K562 (cell line): ENCODE measurements around the gene ERRFI1. TPM values are rescaled to one million over a fixed set of nuclear protein-coding genes. Genes with fewer than 3 reads are reported as not detected.
A peak's percentile ranks its signal among the peaks of the same experiment; 100 is the strongest.

ENCODE experiments used
- ATAC-seq: fragments of 200-7000 bp; cut with Tn5 transposase; 3 replicates; pipeline ENCODE4 v1.9.1; 2020; ENCODE audit warnings: moderate library complexity
- BruUV-seq: library from RNA; stranded (reverse); fragments of 400-500 nt; replicated peaks from 2 replicates; lab custom pipeline; 2021; lab: Mats Ljungman, UMichigan
- CTCF ChIA-PET: fragments of 300-600 bp; formaldehyde crosslinking; extraction: SDS; loops from one replicate; lab custom pipeline; 2021; ENCODE audit warnings: low intra/inter-chr PET ratio; lab: Yijun Ruan, JAX
- POLR2A ChIA-PET: fragments of 300-600, 350-650 bp; sonication (Branson Sonifier 250); formaldehyde crosslinking; extraction: SDS; loops from one replicate; lab custom pipeline; 2021; ENCODE audit warnings: antibody characterized with exemption, inconsistent platforms; lab: Yijun Ruan, JAX
- DNase-seq, 4 experiments: peaks; one replicate each; pipeline versions ENCODE4 v3.0.0 to v3.0.0-alpha.2; 2011 to 2018; ENCODE audit warnings: low spot score in 3 of 4, mixed read lengths in 3 of 4; ENCODE audit errors: extremely low read depth in 1 of 4
- FAIRE-seq: peaks from 2 replicates; lab custom pipeline; 2011; peaks lifted over from hg19 to GRCh38; lab: Jason Lieb, UNC
- H2AFZ ChIP-seq: 2 replicates; pipeline ENCODE4 v1.6.0; 2011; ENCODE audit warnings: low read depth, low read length, control low read depth, inconsistent platforms
- H3K27ac ChIP-seq: fragments of 200-600 bp; 3 replicates; pipeline ENCODE4 v1.8.0; 2011; ENCODE audit warnings: low read depth, mild to moderate bottlenecking, control low read depth, inconsistent platforms, low read length, moderate library complexity, mixed read lengths; ENCODE audit errors: extremely low read depth
- H3K27me3 ChIP-seq, 2 experiments: fragments of 300-600 bp in 1 of 2; 2 replicates in 1 of 2; 3 replicates in 1 of 2; pipeline versions ENCODE4 v1.6.0 to v1.8.0; 2011; ENCODE audit warnings: inconsistent platforms in 2 of 2, low read length in 2 of 2, mild to moderate bottlenecking in 1 of 2, mixed read lengths in 1 of 2, moderate library complexity in 1 of 2; ENCODE audit not compliant: control insufficient read depth in 2 of 2, insufficient read depth in 2 of 2
- H3K36me3 ChIP-seq: fragments of 300-600 bp; 3 replicates; pipeline ENCODE4 v1.8.0; 2011; ENCODE audit warnings: mild to moderate bottlenecking, low read length, inconsistent platforms; ENCODE audit not compliant: control insufficient read depth, insufficient read depth
- H3K4me1 ChIP-seq, 2 experiments: fragments of 200-600 bp in 1 of 2; replicated peaks in 1 of 2; 2 replicates in 1 of 2; 3 replicates in 1 of 2; pipeline versions ENCODE4 v1.5.1 to v1.8.0; 2011; ENCODE audit warnings: inconsistent platforms in 2 of 2, low read length in 2 of 2, mild to moderate bottlenecking in 1 of 2, mixed read lengths in 1 of 2, moderate library complexity in 1 of 2; ENCODE audit not compliant: control insufficient read depth in 2 of 2, insufficient read depth in 2 of 2
- H3K4me2 ChIP-seq: 2 replicates; pipeline ENCODE4 v1.6.1; 2011; ENCODE audit warnings: low read length, control low read depth, inconsistent platforms, mixed read lengths; ENCODE audit not compliant: insufficient read depth
- H3K4me3 ChIP-seq: fragments of 200-600 bp; sonication (generic), shearing (Covaris generic); 2 replicates; pipeline ENCODE4 v1.5.1; 2016; ENCODE audit warnings: control low read depth, inconsistent platforms
- H3K79me2 ChIP-seq: fragments of 200-600 bp; 3 replicates; pipeline ENCODE4 v1.8.0; 2011; ENCODE audit warnings: low read length, inconsistent platforms; ENCODE audit not compliant: control insufficient read depth, insufficient read depth
- H3K9ac ChIP-seq, 2 experiments: 2 replicates each; pipeline versions ENCODE4 v1.6.0 to v1.6.1; 2011; ENCODE audit warnings: low read depth in 2 of 2, low read length in 2 of 2, control low read depth in 1 of 2, inconsistent platforms in 1 of 2, mild to moderate bottlenecking in 1 of 2, mixed read lengths in 1 of 2; ENCODE audit not compliant: insufficient read depth in 1 of 2
- H3K9me1 ChIP-seq: one replicate; pipeline ENCODE4 v1.6.0; 2011; ENCODE audit warnings: inconsistent platforms, mild to moderate bottlenecking, low read length, moderate library complexity; ENCODE audit not compliant: control insufficient read depth, insufficient read depth
- H3K9me3 ChIP-seq: replicated peaks from 2 replicates; pipeline ENCODE4 v1.5.1; 2011; ENCODE audit warnings: low read depth, low read length, inconsistent platforms; ENCODE audit not compliant: control insufficient read depth, insufficient read depth
- H4K20me1 ChIP-seq: replicated peaks from 2 replicates; pipeline ENCODE4 v1.6.1; 2011; ENCODE audit warnings: low read length, inconsistent platforms, mixed read lengths; ENCODE audit not compliant: control insufficient read depth, insufficient read depth
- ARHGAP35 ChIP-seq: fragments of 450-650 bp; IDR thresholded peaks from 2 replicates; pipeline ENCODE4 v1.6.1; 2018; ENCODE audit not compliant: partially characterized antibody
- C11orf30 ChIP-seq: fragments of 450-650 bp; IDR thresholded peaks from 2 replicates; pipeline ENCODE4 v1.6.1; 2016; ENCODE audit warnings: low read depth, mild to moderate bottlenecking
- HDAC2 ChIP-seq: fragments of 450-650 bp; IDR thresholded peaks from 2 replicates; pipeline ENCODE4 v1.6.1; 2016; ENCODE audit warnings: mild to moderate bottlenecking
- MAFF ChIP-seq: IDR thresholded peaks from 2 replicates; pipeline ENCODE4 v1.6.1; 2012; ENCODE audit warnings: low read length, improper control_type of control experiment
- MAFG ChIP-seq: fragments of 450-650 bp; conservative IDR thresholded peaks from 2 replicates; pipeline ENCODE4 v1.6.1; 2016; ENCODE audit warnings: missing genetic modification characterization, missing compliant biosample characterization
- MCM2 ChIP-seq: fragments of 450-650 bp; IDR thresholded peaks from 2 replicates; pipeline ENCODE4 v1.6.1; 2017; ENCODE audit warnings: low read depth, mild to moderate bottlenecking
- PHF20 ChIP-seq: fragments of 450-650 bp; IDR thresholded peaks from 2 replicates; pipeline ENCODE4 v1.6.1; 2018; ENCODE audit not compliant: partially characterized antibody
- RBM25 ChIP-seq: fragments of 200-400 bp; formaldehyde crosslinking; IDR thresholded peaks from 2 replicates; pipeline ENCODE4 v1.6.1; 2018; ENCODE audit warnings: low read length, low read depth, moderate library complexity; ENCODE audit not compliant: severe bottlenecking
- SMAD4 ChIP-seq: fragments of 250-450 bp; sonication (Bioruptor Pico); conservative IDR thresholded peaks from 2 replicates; pipeline ENCODE4 v1.8.0; 2021; ENCODE audit warnings: inconsistent platforms, mild to moderate bottlenecking, moderate library complexity
- YY1 ChIP-seq, 3 experiments: IDR thresholded peaks; 2 replicates each; pipeline ENCODE4 v1.6.1; 2011; ENCODE audit warnings: low read length in 2 of 3, mild to moderate bottlenecking in 2 of 3, moderate library complexity in 2 of 3, borderline replicate concordance in 1 of 3, control low read depth in 1 of 3, low read depth in 1 of 3; ENCODE audit not compliant: insufficient read depth in 3 of 3, insufficient replicate concordance in 2 of 3, control insufficient read depth in 1 of 3, insufficient read length in 1 of 3; ENCODE audit errors: extremely low read depth in 1 of 3
- ZNF316 ChIP-seq: fragments of 450-650 bp; IDR thresholded peaks from 2 replicates; pipeline ENCODE4 v1.6.1; 2016
- WGBS: fragments of 100-300 bp; shearing (Covaris generic); methylation state at CpG from one replicate; pipeline ENCODE4 v1.1.6; 2016; ENCODE audit warnings: low coverage, mixed read lengths; ENCODE audit not compliant: insufficient coverage; ENCODE audit errors: missing lambda C conversion rate; 5-methylcytosine and 5-hydroxymethylcytosine counted together
- in situ Hi-C: fragments of 300-500 bp; cut with MboI; formaldehyde crosslinking; loops from 4 replicates; pipeline ENCODE4 v1.15.0; 2018; ENCODE audit warnings: inconsistent platforms, mixed read lengths
- intact Hi-C: fragments of 100-400 bp; cut with micrococcal nuclease; formaldehyde crosslinking; loops from 2 replicates; pipeline ENCODE4 v1.14.2; 2022
- polyA plus RNA-seq, 8 experiments: library from polyadenylated mRNA; depleted of rRNA in 4 of 8; stranded (reverse) in 5 of 8; unstranded in 3 of 8; fragments of >200 nt; fragmentation: Nextera tagmentation in 2 of 8; fragmentation: Illumina TruSeq in 1 of 8; extraction: Ambion mirVana in 2 of 8; extraction: Trizol in 1 of 8; gene quantifications; 2 replicates each; pipeline versions ENCODE4 v1.2.1 to v1.2.3, GENCODE V29; 2011 to 2014; ENCODE audit warnings: inconsistent platforms in 1 of 8, missing spikeins in 1 of 8
- total RNA-seq, 7 experiments: library from RNA; depleted of rRNA in 6 of 7; stranded (reverse); fragments of >200 nt in 6 of 7; fragmentation: Illumina TruSeq in 2 of 7; extraction: Trizol in 2 of 7; gene quantifications; 2 replicates each; pipeline versions ENCODE4 v1.2.1 to v1.2.3, GENCODE V29; 2011 to 2021; ENCODE audit warnings: low replicate concordance in 1 of 7
- TF ChIP-seq, protein P1 (sequence below): fragments of 450-650 bp; formaldehyde crosslinking; IDR thresholded peaks from 2 replicates; pipeline ENCODE4 v1.4.0; 2020; ENCODE audit warnings: mild to moderate bottlenecking, moderate library complexity

The ERRFI1 gene
- total and polyA plus RNA-seq, 9 of the 15 experiments (the other 6 are each of a cell fraction or from before 2014, with no cell fraction given): 0.67 to 4.4 (median 1.1) TPM

DNA sequence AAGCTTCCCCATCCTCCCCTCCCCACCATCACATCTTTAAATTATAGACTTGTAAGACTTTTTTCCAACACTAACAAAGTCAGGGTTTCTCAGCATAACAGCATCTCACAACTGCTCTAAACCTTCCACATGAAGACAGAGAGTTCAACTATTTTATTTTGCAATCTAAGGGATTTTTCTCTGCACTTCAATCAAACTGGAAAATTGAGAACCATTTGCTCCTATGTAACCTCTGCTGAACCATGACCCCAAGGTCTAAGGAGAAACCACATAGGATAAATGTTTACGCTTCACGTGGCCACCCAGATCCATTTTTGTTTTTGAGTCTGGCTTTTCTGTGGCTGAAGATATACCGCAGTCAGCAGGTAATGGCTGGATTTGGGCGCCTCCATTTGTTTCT, 13.2 kb downstream of the ERRFI1 start:
- Histone ChIP-seq H2AFZ (no peak overlapping the region), H3K4me2 (no peak overlapping the region), H3K9me3 (no peaks in the 10 kb centered on the region), H3K4me1 (peaks cover 0 to 7% of the 10 kb centered on the region in 2 experiments; a peak in 1 of 5 replicates), H3K27ac (no peak overlapping the region), H3K79me2 (no peaks in the 10 kb centered on the region), H3K36me3 (no peaks in the 10 kb centered on the region), H3K9ac (no peak overlapping the region), H4K20me1 (no peaks in the 10 kb centered on the region; the same call in 1 of the 2 replicates), H3K27me3 (no peaks in the 10 kb centered on the region), H3K4me3 (no peak overlapping the region), H3K9me1 (no peaks in the 10 kb centered on the region)
- ATAC-seq (no peak), DNase-seq (no peak), FAIRE-seq (no peak)
- peak; percentile 67 for TF ChIP-seq ZNF316
- TF ChIP-seq SMAD4 (CRISPR knock-in tag): no peak
- TF ChIP-seq RBM25: no peak
- no peak for TF ChIP-seq PHF20
- no peak for TF ChIP-seq ARHGAP35
- 0 out of 2 replicates have a peak, but pooled peaks have one; percentile 24 for TF ChIP-seq MAFG
- TF ChIP-seq, protein P1, sequence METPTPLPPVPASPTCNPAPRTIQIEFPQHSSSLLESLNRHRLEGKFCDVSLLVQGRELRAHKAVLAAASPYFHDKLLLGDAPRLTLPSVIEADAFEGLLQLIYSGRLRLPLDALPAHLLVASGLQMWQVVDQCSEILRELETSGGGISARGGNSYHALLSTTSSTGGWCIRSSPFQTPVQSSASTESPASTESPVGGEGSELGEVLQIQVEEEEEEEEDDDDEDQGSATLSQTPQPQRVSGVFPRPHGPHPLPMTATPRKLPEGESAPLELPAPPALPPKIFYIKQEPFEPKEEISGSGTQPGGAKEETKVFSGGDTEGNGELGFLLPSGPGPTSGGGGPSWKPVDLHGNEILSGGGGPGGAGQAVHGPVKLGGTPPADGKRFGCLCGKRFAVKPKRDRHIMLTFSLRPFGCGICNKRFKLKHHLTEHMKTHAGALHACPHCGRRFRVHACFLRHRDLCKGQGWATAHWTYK (CRISPR knock-in tag): no peak
- peak in 1 of 3 experiments; percentile 24 for TF ChIP-seq YY1 (IDR thresholded peaks at IDR 0.05; ENCODE audit: borderline replicate concordance in 1 of 3, control insufficient read depth in 1 of 3, extremely low read depth in 1 of 3, insufficient read depth in 3 of 3, insufficient read length in 1 of 3, insufficient replicate concordance in 2 of 3, low read depth in 1 of 3, low read length in 2 of 3)
- no peak for TF ChIP-seq MCM2
- TF ChIP-seq C11orf30: peak; percentile 47
- peak; percentile 38; the same call in 1 of the 2 replicates for TF ChIP-seq MAFF
- no peak for TF ChIP-seq HDAC2
- in situ Hi-C loops: loop anchor here (5.0 to 10.0 kb wide), 2 partner anchors 36 to 348 kb away; no protein-coding TSS in a partner anchor
- CTCF ChIA-PET: no interaction called here
- WGBS: 40% methylated on average over 4 of the region's 4 CpGs
- BruUV-seq: no TSS peak
- POLR2A ChIA-PET: no interaction called here
- intact Hi-C loops: no loop called here
